ENCODE results near the gene PPFIBP1.
"Not testable (repeated sequence)": the region's sequence is repeated elsewhere in the genome, so short reads cannot be mapped to it uniquely, and the experiment has no call there.

The PPFIBP1 gene

GRCh38 chr12:27709212-27709931, 185.4 kb downstream of the PPFIBP1 start:
- no peak for TF ChIP-seq ZNF274 (IDR thresholded peaks at IDR 0.05; ENCODE audit: low read depth, low read length)

DNA sequence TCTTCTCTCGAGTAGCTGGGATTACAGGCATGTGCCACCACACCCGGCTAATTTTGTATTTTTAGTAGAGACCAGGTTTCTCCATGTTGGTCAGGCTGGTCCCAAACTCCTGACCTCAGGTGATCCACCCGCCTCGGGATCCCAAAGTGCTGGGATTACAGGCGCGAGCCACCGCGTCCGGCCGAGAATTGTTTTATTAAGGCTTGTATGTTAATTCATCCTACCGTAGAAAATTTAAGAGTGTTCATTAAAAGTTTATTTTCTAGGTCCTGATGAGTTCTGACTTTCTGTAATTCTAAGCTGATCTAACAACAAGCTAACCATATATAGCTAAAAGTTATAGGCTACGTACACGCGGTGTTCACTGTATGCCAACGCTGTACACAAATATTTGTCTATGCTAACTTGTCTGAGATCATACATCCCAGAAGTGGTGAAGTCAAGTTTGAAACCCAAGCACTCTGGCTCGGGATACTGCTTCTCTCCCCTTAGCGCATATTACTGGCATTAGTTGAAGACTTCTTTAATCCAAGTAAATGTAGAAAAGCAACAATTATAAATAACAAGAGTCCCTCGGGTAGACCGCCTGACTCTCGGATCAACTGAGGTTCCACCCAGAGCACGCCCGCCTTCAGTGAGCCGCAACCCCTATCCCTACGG, 186.1 kb downstream of the PPFIBP1 start:
- H3K4me3 ChIP-seq (ENCODE audit: low read length): peak overlapping the region; percentile 93
- TF ChIP-seq ZNF274 (IDR thresholded peaks at IDR 0.05; ENCODE audit: low read depth, low read length): no peak

More at GRCh38 chr12:27709212-27709931, 185.4 kb downstream of the PPFIBP1 start:
- H3K4me3 ChIP-seq (ENCODE audit: low read length): peak overlapping the region; percentile 93; the same call in 1 of the 2 replicates

- peak within 1 kb of the TSS; percentile 93 for H3K4me3 ChIP-seq (ENCODE audit: low read length)
- no peak for TF ChIP-seq ZNF274 (IDR thresholded peaks at IDR 0.05; ENCODE audit: low read depth, low read length)
These were observed 186.7 kb downstream of the PPFIBP1 start, which contains the start of gene MRPS35 for GRCh38 chr12:27710592-27711316. Gene MRPS35 (plus strand): TSS chr12:27710832. CDS start chr12:27710844, 12 bp downstream.

GRCh38 chr12:27711317-27711682, 187.3 kb downstream of the PPFIBP1 start:
- no peak for TF ChIP-seq ZNF274 (IDR thresholded peaks at IDR 0.05; ENCODE audit: low read depth, low read length)
- H3K4me3 ChIP-seq (ENCODE audit: low read length): peak overlapping the region; percentile 93

- TF ChIP-seq ZNF274 (IDR thresholded peaks at IDR 0.05; ENCODE audit: low read depth, low read length): no peak
- H3K4me3 ChIP-seq (ENCODE audit: low read length): peak overlapping the region; percentile 93
These were observed 188.0 kb downstream of the PPFIBP1 start for GRCh38 chr12:27711967-27712366.

- H3K4me3 ChIP-seq (ENCODE audit: low read length): no peak overlapping the region
- no peak for TF ChIP-seq ZNF274 (IDR thresholded peaks at IDR 0.05; ENCODE audit: low read depth, low read length)
These were observed 199.2 kb downstream of the PPFIBP1 start for GRCh38 chr12:27723212-27723611.

DNA sequence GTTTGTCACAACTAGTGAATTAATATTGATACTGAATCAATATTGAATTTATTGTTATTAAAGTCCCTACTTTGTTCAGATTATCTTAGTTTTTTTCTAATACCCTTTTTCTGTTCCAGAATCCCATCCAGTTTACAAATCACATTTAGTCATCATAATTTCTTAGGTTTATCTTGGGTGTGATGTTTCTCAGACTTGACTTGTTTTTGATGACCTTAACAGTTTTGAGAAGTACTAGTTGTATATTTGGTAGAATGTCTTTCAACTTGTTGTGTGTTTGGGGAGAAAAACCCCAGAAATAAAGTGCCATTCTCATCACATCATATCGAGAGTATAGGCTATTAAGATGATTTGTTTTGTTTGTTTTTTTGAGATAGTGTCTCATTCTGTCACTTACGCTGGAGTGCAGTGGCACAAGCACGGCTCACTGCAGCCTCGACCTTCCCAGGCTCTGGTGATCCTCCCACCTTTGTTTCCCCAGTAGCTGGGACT, 206.1 kb downstream of the PPFIBP1 start:
- H3K4me3 ChIP-seq (ENCODE audit: low read length): no peak overlapping the region
- TF ChIP-seq ZNF274 (IDR thresholded peaks at IDR 0.05; ENCODE audit: low read depth, low read length): no peak

DNA sequence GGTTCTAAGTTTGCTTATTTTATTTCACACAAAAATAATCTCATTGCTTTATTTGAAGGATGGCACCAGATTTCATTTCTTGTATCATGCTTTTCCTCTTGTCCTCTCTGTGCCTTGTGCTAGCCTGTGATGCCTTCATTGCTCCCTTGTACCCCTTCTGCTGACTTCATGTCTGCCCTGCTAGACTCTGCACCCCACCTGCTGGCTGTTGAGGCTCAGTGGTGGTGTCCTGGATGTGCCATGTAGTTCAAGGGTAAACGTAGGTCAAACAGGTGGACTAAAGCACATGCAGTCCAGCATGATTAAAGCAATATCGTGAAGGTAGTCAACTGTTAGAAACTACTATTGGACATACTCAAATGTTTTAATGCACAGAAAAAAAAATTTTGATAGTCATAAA, 208.3 kb downstream of the PPFIBP1 start:
- TF ChIP-seq ZNF274 (IDR thresholded peaks at IDR 0.05; ENCODE audit: low read depth, low read length): no peak
- H3K4me3 ChIP-seq (ENCODE audit: low read length): no peak overlapping the region

DNA sequence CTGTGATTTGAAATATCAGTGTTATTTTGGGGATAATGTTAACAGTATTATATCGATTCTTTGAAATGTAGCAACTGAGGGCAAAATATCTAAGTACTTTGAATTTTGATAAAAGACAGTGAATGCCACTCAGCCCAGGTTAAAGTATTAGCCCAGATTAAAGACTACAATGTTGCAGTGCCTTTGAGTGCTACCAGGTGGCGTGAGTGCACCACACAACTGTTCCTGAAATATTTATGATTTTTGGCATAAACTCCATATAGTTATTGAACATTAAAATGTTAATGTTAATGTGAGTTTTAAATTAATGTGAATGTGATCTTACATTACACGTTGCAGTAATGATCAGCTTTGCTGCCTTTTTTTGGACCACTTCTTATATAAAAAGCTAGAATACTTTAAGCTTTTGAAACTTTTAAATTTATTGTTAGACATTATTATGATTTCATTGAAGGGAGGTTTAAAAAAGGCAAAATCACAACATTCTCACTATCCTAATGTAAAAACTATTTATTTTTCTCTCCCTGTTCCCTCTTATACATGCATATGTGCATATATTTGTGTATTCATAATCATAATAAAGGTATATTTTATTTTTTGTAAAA, 209.1 kb downstream of the PPFIBP1 start:
- H3K4me3 ChIP-seq (ENCODE audit: low read length): no peak overlapping the region
- no peak for TF ChIP-seq ZNF274 (IDR thresholded peaks at IDR 0.05; ENCODE audit: low read depth, low read length)

- TF ChIP-seq ZNF274 (IDR thresholded peaks at IDR 0.05; ENCODE audit: low read depth, low read length): no peak
- H3K4me3 ChIP-seq (ENCODE audit: low read length): no peak overlapping the region
These were observed 209.8 kb downstream of the PPFIBP1 start for GRCh38 chr12:27733791-27734190.

DNA sequence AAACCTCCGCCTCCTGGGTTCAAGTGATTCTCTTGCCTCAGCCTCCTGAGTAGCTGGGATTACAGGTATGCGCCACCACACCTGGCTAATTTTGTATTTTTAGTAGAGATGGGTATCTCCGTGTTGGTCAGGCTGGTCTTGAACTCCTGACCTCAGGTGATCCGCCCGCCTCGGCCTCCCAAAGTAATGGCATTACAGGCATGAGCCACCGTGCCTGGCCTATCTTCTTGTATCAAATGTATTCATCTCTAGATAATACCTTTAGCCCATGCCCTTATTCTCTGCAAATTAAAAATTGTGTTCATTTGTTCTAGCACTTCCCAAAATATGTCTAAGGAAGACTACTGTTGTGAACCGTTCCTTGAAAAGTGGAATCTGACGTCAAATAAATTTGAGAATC, 210.3 kb downstream of the PPFIBP1 start:
- H3K4me3 ChIP-seq (ENCODE audit: low read length): not testable (repeated sequence)

DNA sequence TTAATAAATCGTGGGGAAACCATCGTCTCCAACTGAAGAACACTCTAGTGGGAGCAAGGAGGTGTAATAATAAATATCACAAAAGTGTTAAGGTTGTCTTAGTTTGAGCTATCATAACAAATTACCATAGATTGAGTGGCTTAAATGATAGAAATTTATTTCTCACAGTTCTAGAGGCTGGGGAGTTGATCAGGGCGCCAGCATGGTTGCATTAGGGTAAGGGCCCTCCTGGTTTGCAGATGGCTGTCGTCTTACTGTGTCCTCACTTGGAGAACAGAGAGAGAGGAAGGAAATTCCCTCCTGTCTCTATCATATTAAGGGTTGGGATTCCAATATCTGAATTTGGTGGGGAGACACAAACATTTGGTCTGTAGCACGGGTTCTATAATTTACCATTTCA, 219.6 kb downstream of the PPFIBP1 start:
- no peak for TF ChIP-seq ZNF274 (IDR thresholded peaks at IDR 0.05; ENCODE audit: low read depth, low read length)

More for the DNA sequence above, 219.6 kb downstream of the PPFIBP1 start:
- H3K4me3 ChIP-seq (ENCODE audit: low read length): no peak overlapping the region
